ENCODE results near the gene ZNF775. TPM values are rescaled to one million over a fixed set of nuclear protein-coding genes. Genes with fewer than 3 reads are reported as not detected.

The ZNF775 gene
- polyA plus RNA-seq, 1 donor (not counting 4 experiments of a cell fraction or from before 2014, with no cell fraction given) = 1.0 TPM

DNA sequence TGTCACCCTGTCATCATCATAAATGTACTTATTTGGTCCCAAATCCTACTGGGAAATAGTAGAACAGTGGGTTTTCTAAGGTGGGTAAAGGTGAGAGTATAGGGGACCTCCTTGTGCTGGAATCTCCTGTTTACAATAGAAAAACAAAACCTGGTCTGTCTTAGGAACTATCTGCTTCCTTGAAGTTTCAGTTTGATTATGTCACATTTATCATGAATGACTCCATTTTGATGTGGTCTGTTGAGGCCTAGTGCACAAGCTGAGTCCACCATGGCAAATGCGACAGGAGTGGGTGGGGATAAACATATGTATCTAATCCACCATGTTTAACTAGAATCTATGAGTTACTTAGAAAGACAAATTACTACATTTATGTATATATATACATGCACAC, 23.5 kb upstream of the ZNF775 start:
- dilution Hi-C loops (cut with MboI; ENCODE audit: extremely low pct_ligation_motif_present, low sequenced_read_pairs) = no loop called here

DNA sequence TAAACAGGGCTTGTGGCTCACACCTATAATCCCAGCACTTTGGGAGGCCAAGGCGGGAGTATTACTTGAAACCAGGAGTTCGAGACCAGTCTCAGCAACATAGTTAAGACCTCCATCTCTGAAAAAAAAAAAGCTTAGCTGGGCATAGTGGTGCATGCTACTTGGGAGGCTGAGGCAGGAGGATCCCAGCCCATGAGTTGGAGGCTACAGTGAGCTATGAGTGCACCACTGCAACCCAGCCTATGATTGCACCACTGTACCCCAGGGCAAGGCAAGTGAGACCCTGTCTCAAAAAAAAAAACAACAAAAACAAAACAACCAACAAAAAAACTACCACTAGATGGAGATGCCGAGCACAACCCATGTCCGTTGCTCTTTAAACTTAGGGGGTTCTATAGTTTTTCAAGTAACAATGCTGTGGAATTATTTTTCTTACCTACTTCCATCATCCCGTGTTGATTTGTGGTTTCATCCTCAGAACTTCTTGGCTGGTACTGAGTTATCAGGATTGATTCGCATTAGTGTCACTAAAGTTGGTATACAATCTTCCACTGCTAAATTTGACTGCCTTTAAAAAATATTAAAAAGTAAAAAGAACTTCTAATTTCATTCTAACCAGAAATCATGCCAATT, 22.7 kb upstream of the ZNF775 start:
- no peak overlapping the region for H3K4me3 ChIP-seq (ENCODE audit: control insufficient read depth in 2 of 3, extremely low read depth in 1 of 3, insufficient read depth in 2 of 3, low read depth in 1 of 3, low read length in 3 of 3)
- FAIRE-seq (no peak), DNase-seq (ENCODE audit: low read depth, low spot score) (no peak)
- H3K4me1 ChIP-seq (ENCODE audit: control insufficient read depth, extremely low read depth, insufficient read depth, low read length) = no peaks in the 10 kb centered on the region
- H3K9ac ChIP-seq (ENCODE audit: control insufficient read depth, extremely low read depth, insufficient read depth, low read length) = no peak overlapping the region
- no peaks in the 10 kb centered on the region for H4K20me1 ChIP-seq (ENCODE audit: control insufficient read depth, extremely low read depth, insufficient read depth, low read length)
- H3K4me2 ChIP-seq (ENCODE audit: control insufficient read depth, extremely low read depth, insufficient read depth, low read depth, low read length) = no peak overlapping the region
- no peaks in the 10 kb centered on the region for H3K27me3 ChIP-seq (ENCODE audit: control insufficient read depth, extremely low read depth, insufficient read depth, low read length)
- dilution Hi-C loops (cut with MboI; ENCODE audit: extremely low pct_ligation_motif_present, low sequenced_read_pairs) = no loop called here
- no peaks in the 10 kb centered on the region for H3K9me3 ChIP-seq (ENCODE audit: control insufficient read depth, low read depth, low read length)
- TF ChIP-seq, protein P1, sequence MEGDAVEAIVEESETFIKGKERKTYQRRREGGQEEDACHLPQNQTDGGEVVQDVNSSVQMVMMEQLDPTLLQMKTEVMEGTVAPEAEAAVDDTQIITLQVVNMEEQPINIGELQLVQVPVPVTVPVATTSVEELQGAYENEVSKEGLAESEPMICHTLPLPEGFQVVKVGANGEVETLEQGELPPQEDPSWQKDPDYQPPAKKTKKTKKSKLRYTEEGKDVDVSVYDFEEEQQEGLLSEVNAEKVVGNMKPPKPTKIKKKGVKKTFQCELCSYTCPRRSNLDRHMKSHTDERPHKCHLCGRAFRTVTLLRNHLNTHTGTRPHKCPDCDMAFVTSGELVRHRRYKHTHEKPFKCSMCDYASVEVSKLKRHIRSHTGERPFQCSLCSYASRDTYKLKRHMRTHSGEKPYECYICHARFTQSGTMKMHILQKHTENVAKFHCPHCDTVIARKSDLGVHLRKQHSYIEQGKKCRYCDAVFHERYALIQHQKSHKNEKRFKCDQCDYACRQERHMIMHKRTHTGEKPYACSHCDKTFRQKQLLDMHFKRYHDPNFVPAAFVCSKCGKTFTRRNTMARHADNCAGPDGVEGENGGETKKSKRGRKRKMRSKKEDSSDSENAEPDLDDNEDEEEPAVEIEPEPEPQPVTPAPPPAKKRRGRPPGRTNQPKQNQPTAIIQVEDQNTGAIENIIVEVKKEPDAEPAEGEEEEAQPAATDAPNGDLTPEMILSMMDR (optimal IDR thresholded peaks at IDR 0.05 in 1 of 3, IDR thresholded peaks at IDR 0.05 in 1 of 3, conservative IDR thresholded peaks at IDR 0.05 in 1 of 3; ENCODE audit: extremely low read depth in 1 of 3, insufficient read depth in 2 of 3, low read length in 3 of 3) = peak; percentile 16 to 70 (median 53)
- no peak for TF ChIP-seq EZH2 (IDR thresholded peaks at IDR 0.05; ENCODE audit: low read length)
- H3K79me2 ChIP-seq (ENCODE audit: control insufficient read depth, insufficient read depth, low read length) = no peaks in the 10 kb centered on the region
- no peaks in the 10 kb centered on the region for H3K9me1 ChIP-seq (ENCODE audit: control insufficient read depth, extremely low read depth, insufficient read depth, low read length)
- no peak overlapping the region for H2AFZ ChIP-seq (ENCODE audit: control insufficient read depth, low read length)
- H3K36me3 ChIP-seq (ENCODE audit: control insufficient read depth in 2 of 2, extremely low read depth in 1 of 2, insufficient read depth in 2 of 2, low read length in 2 of 2) = no peaks in the 10 kb centered on the region
- H3K27ac ChIP-seq (ENCODE audit: control insufficient read depth, insufficient read depth, low read length) = no peak overlapping the region

More for the DNA sequence above, 23.5 kb upstream of the ZNF775 start:
- DNase-seq (ENCODE audit: low read depth, low spot score) = no peak
- no peak overlapping the region for H3K9ac ChIP-seq (ENCODE audit: control insufficient read depth, extremely low read depth, insufficient read depth, low read length)
- H3K4me2 ChIP-seq (ENCODE audit: control insufficient read depth, extremely low read depth, insufficient read depth, low read depth, low read length) = no peak overlapping the region
- H3K27me3 ChIP-seq (ENCODE audit: control insufficient read depth, extremely low read depth, insufficient read depth, low read length) = no peaks in the 10 kb centered on the region
- no peak overlapping the region for H3K27ac ChIP-seq (ENCODE audit: control insufficient read depth, insufficient read depth, low read length)
- H3K4me1 ChIP-seq (ENCODE audit: control insufficient read depth, extremely low read depth, insufficient read depth, low read length) = no peaks in the 10 kb centered on the region
- no peak overlapping the region for H3K4me3 ChIP-seq (ENCODE audit: control insufficient read depth in 2 of 3, extremely low read depth in 1 of 3, insufficient read depth in 2 of 3, low read depth in 1 of 3, low read length in 3 of 3)
- no peaks in the 10 kb centered on the region for H3K36me3 ChIP-seq (ENCODE audit: control insufficient read depth in 2 of 2, extremely low read depth in 1 of 2, insufficient read depth in 2 of 2, low read length in 2 of 2)
- TF ChIP-seq EZH2 (IDR thresholded peaks at IDR 0.05; ENCODE audit: low read length) = no peak
- TF ChIP-seq, protein P1 (optimal IDR thresholded peaks at IDR 0.05 in 1 of 3, IDR thresholded peaks at IDR 0.05 in 1 of 3, conservative IDR thresholded peaks at IDR 0.05 in 1 of 3; ENCODE audit: extremely low read depth in 1 of 3, insufficient read depth in 2 of 3, low read length in 3 of 3) = no peak
- H3K9me3 ChIP-seq (ENCODE audit: control insufficient read depth, low read depth, low read length) = no peaks in the 10 kb centered on the region
- FAIRE-seq = no peak
- H3K79me2 ChIP-seq (ENCODE audit: control insufficient read depth, insufficient read depth, low read length) = no peaks in the 10 kb centered on the region
- H2AFZ ChIP-seq (ENCODE audit: control insufficient read depth, low read length) = no peak overlapping the region
- no peaks in the 10 kb centered on the region for H3K9me1 ChIP-seq (ENCODE audit: control insufficient read depth, extremely low read depth, insufficient read depth, low read length)
- no peaks in the 10 kb centered on the region for H4K20me1 ChIP-seq (ENCODE audit: control insufficient read depth, extremely low read depth, insufficient read depth, low read length)

All from keratinocyte (primary cell).